Measurements from ENCODE around the gene TEX36. TPM values are rescaled to one million over a fixed set of nuclear protein-coding genes. Genes with fewer than 3 reads are reported as not detected.

TEX36 gene
- total RNA-seq, 1 donor from 2014 or later: not detected

DNA sequence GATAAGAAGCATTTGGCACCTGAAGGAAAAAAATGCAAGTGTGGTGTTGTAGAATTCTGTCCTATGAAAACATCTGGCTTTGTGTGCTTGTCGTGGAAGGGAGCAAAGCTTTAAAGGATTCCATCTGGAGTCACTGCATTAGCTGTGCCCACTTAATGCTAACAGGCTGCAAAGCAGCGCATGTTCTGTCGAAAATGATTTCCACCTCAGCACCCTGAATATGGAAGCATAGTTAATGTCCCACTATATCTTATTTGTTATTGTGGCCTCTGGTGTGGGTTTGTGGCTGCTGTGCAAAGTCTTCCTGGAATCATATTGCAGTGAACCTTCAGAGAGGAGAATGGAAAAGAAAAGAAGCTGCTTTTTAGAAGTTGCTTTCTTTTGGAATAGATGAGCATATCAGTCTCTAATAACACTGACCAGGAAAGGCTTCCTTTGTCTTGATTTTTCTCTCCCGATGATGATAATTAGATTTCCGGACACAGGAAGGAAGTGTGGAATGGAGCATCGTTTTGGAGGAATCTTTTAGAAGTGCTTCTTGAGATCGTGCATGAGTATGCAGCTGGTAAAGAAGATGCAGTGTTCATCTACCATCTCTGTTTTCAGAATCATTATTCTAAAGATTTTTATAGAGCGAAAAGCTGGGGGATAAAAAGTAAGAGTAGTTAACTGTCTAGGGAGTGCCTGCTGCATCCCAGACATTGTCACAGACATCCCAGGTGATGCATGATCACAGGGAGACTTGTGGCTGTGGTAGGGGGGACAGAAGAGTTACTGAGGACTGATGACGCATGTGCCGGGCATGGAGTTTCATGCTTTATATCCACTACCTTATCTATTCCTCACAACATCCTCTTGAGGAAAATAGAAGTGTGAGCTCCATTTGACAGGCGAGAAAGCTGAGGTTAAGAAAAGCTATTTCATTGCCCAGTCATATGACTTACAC, 54.6 kb downstream of the TEX36 start:
- Mint-ChIP-seq H3K4me3 (ENCODE audit: unreplicated experiment) (peak overlapping the region; percentile 0), H3K27ac (ENCODE audit: unreplicated experiment) (no peak overlapping the region), H3K27me3 (ENCODE audit: unreplicated experiment) (peaks cover 2% of the 10 kb centered on the region), H3K4me1 (ENCODE audit: unreplicated experiment) (peaks cover 58% of the 10 kb centered on the region), H3K36me3 (ENCODE audit: low read depth, unreplicated experiment) (peaks cover 9% of the 10 kb centered on the region), H3K9me3 (ENCODE audit: unreplicated experiment) (no peaks in the 10 kb centered on the region)
- no peak for DNase-seq (ENCODE audit: low spot score)
- TF ChIP-seq, protein P1, sequence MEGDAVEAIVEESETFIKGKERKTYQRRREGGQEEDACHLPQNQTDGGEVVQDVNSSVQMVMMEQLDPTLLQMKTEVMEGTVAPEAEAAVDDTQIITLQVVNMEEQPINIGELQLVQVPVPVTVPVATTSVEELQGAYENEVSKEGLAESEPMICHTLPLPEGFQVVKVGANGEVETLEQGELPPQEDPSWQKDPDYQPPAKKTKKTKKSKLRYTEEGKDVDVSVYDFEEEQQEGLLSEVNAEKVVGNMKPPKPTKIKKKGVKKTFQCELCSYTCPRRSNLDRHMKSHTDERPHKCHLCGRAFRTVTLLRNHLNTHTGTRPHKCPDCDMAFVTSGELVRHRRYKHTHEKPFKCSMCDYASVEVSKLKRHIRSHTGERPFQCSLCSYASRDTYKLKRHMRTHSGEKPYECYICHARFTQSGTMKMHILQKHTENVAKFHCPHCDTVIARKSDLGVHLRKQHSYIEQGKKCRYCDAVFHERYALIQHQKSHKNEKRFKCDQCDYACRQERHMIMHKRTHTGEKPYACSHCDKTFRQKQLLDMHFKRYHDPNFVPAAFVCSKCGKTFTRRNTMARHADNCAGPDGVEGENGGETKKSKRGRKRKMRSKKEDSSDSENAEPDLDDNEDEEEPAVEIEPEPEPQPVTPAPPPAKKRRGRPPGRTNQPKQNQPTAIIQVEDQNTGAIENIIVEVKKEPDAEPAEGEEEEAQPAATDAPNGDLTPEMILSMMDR (IDR thresholded peaks at IDR 0.05; ENCODE audit: unreplicated experiment): no peak

DNA sequence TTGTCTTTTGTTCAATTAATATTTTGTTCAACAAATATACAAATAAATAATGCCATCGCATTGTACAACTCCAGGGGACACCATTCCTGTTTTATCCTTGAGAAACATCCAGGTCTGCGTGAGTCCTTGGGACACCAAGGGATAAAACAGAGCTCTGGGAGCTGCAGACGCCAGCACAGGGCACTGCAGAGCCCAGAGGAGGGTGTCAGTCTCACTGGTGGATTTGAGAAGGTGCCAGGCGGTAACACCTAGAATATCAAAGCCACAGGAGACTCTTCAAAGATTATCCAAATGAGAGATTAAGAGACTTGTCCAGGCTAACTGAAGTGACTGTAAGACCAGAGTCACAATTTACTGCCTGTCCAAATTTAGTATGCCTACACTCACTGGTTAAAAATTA, 55.3 kb downstream of the TEX36 start:
- Mint-ChIP-seq H3K27ac (ENCODE audit: unreplicated experiment) (peak overlapping the region; percentile 33), H3K4me3 (ENCODE audit: unreplicated experiment) (peak overlapping the region; percentile 61), H3K36me3 (ENCODE audit: low read depth, unreplicated experiment) (peaks cover 9% of the 10 kb centered on the region), H3K9me3 (ENCODE audit: unreplicated experiment) (no peaks in the 10 kb centered on the region), H3K27me3 (ENCODE audit: unreplicated experiment) (peaks cover 2% of the 10 kb centered on the region), H3K4me1 (ENCODE audit: unreplicated experiment) (peaks cover 58% of the 10 kb centered on the region)
- TF ChIP-seq, protein P1 (IDR thresholded peaks at IDR 0.05; ENCODE audit: unreplicated experiment): no peak
- DNase-seq (ENCODE audit: low spot score): no peak

DNA sequence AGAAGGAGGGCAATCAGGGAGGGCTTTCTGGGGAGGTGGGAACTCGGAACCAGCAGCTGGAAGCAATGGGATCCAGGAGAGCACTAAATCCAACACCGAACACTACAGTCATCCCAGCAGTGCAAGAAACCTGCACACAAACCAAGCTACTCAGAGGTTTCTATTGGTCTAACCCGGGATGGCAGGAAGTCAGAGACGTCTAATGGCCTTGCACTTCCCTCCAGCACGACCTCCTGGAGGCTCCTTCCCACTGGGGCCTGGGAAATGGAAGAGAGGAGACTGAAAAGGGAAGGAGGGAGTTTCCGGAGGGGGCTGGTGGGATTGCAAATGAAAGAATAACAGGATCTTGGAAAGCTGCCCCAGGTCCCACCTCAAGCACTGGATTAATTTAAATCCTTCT, 56.3 kb downstream of the TEX36 start:
- TF ChIP-seq, protein P1 (IDR thresholded peaks at IDR 0.05; ENCODE audit: unreplicated experiment): no peak
- Mint-ChIP-seq H3K27me3 (ENCODE audit: unreplicated experiment) (peaks cover 2% of the 10 kb centered on the region), H3K36me3 (ENCODE audit: low read depth, unreplicated experiment) (peaks cover 9% of the 10 kb centered on the region), H3K9me3 (ENCODE audit: unreplicated experiment) (no peaks in the 10 kb centered on the region), H3K4me1 (ENCODE audit: unreplicated experiment) (peaks cover 53% of the 10 kb centered on the region), H3K4me3 (ENCODE audit: unreplicated experiment) (peak overlapping the region; percentile 79), H3K27ac (ENCODE audit: unreplicated experiment) (peak overlapping the region; percentile 74)
- peak; percentile 28 for DNase-seq (ENCODE audit: low spot score)

DNA sequence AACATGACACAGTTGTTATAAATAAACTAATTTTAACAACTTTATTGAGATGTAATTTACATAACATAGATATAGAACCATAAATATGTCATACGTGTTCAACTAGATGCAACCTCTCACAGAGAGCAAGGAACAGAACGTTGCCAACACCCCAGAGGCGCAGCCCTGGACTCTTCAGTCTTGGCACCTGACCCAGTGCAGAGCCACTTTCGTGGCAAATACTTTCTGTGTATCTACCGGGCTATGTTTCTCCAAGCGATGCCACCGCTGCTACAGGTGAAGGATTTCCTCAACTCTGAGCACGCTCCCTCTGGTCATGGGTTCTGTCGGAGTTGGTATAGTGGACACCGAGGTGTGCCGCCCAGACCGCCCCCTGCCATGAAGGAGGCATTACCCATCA, 57.4 kb downstream of the TEX36 start:
- no peak for DNase-seq (ENCODE audit: low spot score)
- no peak overlapping the region for H3K27ac Mint-ChIP-seq (ENCODE audit: unreplicated experiment)
- H3K4me1 Mint-ChIP-seq (ENCODE audit: unreplicated experiment): peaks cover 42% of the 10 kb centered on the region
- H3K4me3 Mint-ChIP-seq (ENCODE audit: unreplicated experiment): peak overlapping the region; percentile 20
- H3K27me3 Mint-ChIP-seq (ENCODE audit: unreplicated experiment): peaks cover 3% of the 10 kb centered on the region
- H3K9me3 Mint-ChIP-seq (ENCODE audit: unreplicated experiment): no peaks in the 10 kb centered on the region
- TF ChIP-seq, protein P1 (IDR thresholded peaks at IDR 0.05; ENCODE audit: unreplicated experiment): no peak
- H3K36me3 Mint-ChIP-seq (ENCODE audit: low read depth, unreplicated experiment): peaks cover 6% of the 10 kb centered on the region

DNA sequence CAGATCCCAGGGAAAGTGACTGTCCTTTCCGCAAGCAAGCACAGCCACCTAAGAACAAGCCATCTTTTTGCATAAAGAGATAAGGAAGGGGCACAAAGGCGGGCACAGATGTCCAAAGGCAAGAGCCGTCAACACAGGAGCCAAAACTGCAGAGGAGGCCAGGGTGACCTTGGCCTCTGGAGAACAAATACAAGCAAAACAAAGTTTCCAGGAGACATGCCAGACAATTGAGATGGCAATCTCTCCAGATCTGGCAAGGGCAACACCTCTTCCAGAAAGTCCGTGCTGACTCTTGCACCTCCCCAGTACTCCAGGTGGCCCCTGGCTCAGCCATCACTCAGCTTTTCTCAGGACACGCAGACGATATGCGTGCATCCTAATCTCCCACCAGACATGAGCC, 58.2 kb downstream of the TEX36 start:
- peaks cover 6% of the 10 kb centered on the region for H3K36me3 Mint-ChIP-seq (ENCODE audit: low read depth, unreplicated experiment)
- H3K4me1 Mint-ChIP-seq (ENCODE audit: unreplicated experiment): peaks cover 35% of the 10 kb centered on the region
- TF ChIP-seq, protein P1 (IDR thresholded peaks at IDR 0.05; ENCODE audit: unreplicated experiment): no peak
- no peak overlapping the region for H3K4me3 Mint-ChIP-seq (ENCODE audit: unreplicated experiment)
- no peak for DNase-seq (ENCODE audit: low spot score)
- peaks cover 4% of the 10 kb centered on the region for H3K27me3 Mint-ChIP-seq (ENCODE audit: unreplicated experiment)
- H3K9me3 Mint-ChIP-seq (ENCODE audit: unreplicated experiment): no peaks in the 10 kb centered on the region
- H3K27ac Mint-ChIP-seq (ENCODE audit: unreplicated experiment): no peak overlapping the region

Data from endothelial cell (in vitro differentiated cells).